ENCODE data around the gene USH1G. TPM values are rescaled to one million over a fixed set of nuclear protein-coding genes. Genes with fewer than 3 reads are reported as not detected.

USH1G gene
- total and polyA plus RNA-seq, 12 donors = 0.40 to 5.0 (median 1.2) TPM

DNA sequence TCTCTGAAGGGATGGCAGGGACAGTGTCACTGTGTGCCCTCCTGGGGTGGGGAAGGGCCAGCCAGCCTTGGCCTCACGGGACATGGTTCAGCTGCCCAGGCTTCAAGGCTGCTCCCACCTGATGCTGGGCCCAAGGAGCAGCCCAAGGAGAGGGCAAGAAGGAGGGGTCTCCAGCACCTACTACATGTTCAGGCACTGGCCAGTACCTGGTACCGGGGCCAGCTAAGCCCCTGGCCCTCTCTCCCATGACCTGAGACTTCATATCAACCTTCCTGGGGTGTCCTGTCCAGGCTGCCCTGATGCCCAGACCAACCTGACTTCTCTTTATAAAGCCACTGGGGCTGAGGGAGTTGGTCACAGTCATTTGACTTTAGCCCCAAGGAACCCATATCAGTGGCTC lies 1.3 kb downstream of the USH1G start:
- intact Hi-C loops (cut with DNase I) = loop anchor here (5.0 kb wide), 1 partner anchor 36 kb away; no protein-coding TSS in a partner anchor
- TF ChIP-seq, protein P1, sequence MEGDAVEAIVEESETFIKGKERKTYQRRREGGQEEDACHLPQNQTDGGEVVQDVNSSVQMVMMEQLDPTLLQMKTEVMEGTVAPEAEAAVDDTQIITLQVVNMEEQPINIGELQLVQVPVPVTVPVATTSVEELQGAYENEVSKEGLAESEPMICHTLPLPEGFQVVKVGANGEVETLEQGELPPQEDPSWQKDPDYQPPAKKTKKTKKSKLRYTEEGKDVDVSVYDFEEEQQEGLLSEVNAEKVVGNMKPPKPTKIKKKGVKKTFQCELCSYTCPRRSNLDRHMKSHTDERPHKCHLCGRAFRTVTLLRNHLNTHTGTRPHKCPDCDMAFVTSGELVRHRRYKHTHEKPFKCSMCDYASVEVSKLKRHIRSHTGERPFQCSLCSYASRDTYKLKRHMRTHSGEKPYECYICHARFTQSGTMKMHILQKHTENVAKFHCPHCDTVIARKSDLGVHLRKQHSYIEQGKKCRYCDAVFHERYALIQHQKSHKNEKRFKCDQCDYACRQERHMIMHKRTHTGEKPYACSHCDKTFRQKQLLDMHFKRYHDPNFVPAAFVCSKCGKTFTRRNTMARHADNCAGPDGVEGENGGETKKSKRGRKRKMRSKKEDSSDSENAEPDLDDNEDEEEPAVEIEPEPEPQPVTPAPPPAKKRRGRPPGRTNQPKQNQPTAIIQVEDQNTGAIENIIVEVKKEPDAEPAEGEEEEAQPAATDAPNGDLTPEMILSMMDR (IDR thresholded peaks at IDR 0.05) = no peak
- no peak for TF ChIP-seq POLR2A (IDR thresholded peaks at IDR 0.05)

DNA sequence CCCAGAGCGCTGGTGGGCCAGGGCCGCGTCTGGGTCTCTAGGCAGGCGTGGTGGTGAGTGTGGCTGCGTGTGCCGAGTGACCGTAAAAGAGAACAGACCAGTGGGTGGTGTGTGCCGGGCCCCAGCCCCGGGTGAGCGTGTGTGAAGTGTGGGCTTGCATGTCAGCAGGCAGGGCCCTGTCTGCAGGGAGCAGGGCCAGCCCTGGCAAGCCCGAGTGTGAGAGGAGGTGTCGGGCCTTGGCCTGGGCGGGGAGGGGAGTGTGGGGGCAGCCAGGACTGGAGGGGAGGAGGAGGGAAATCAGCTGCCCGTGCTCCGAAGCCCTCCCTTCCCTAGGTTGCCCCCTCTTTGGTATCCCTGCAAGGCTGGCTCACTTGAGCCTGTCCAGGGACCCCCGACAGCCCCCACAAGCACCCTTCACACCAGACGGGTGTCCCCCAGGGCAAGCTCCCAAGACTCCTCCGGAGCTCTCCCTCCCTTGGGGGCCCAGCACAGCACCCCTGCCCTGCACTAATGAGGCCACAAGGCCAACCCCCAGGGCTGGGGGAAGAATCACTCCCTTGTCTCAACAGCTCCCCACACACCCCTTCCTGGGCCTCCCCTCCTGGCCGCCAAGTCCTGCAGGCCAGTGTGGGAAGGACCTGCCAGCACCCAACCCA lies 1.9 kb downstream of the USH1G start:
- H3K9me3 ChIP-seq (replicated peaks in 1 of 3) = no peaks in the 10 kb centered on the region
- TF ChIP-seq, protein P1 (IDR thresholded peaks at IDR 0.05) = no peak
- no peak for TF ChIP-seq POLR2A (IDR thresholded peaks at IDR 0.05)
- intact Hi-C loops (cut with DNase I) = loop anchor here (5.0 kb wide), 1 partner anchor 36 kb away; no protein-coding TSS in a partner anchor
- DNase-seq = no peak
- no peaks in the 10 kb centered on the region for H3K36me3 ChIP-seq (replicated peaks in 1 of 2)
- peaks cover 13 to 20% of the 10 kb centered on the region in 2 donors for H3K4me1 ChIP-seq (replicated peaks in 1 of 2)
- H3K27ac ChIP-seq = no peak overlapping the region
- no peak overlapping the region for H3K4me3 ChIP-seq
- 55 to 82% (median 68%) methylated on average over 15 to 19 of the region's 19 CpGs for WGBS, 4 donors
- peaks cover 24% of the 10 kb centered on the region for H3K27me3 ChIP-seq

More for the DNA sequence above, 1.3 kb downstream of the USH1G start:
- WGBS, 4 donors = 82 to 96% (median 84%) methylated on average over 2 of the region's 2 CpGs
- Histone ChIP-seq H3K9me3 (replicated peaks in 1 of 3) (no peaks in the 10 kb centered on the region), H3K4me1 (replicated peaks in 1 of 2) (peaks cover 13 to 20% of the 10 kb centered on the region in 2 donors), H3K27ac (no peak overlapping the region), H3K4me3 (peak overlapping the region in 1 of 4 donors; percentile 65), H3K36me3 (replicated peaks in 1 of 2) (no peaks in the 10 kb centered on the region), H3K27me3 (peaks cover 24% of the 10 kb centered on the region)
- no peak for DNase-seq

DNA sequence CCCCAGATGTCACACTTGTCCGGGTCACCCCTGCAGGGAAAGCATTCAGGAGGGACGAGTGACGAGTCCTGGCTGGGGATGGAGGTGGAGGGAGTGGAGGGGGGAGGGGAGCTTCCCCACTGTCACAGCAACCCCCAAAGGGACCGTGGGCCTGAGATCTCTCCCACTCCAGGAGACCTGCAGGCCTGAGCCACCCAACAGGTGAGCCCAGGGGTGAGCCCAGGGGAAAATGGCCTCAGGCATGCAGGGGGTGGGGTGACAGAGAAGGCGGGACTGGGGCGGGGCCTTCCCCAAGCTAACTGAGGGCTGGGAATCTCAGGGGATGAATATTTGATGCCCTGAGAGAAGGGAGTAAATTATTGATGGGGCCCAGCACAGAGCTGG lies 2.4 kb downstream of the USH1G start:
- no peak for TF ChIP-seq POLR2A (IDR thresholded peaks at IDR 0.05)
- TF ChIP-seq, protein P1 (IDR thresholded peaks at IDR 0.05) = no peak
- Histone ChIP-seq H3K36me3 (replicated peaks in 1 of 2) (no peaks in the 10 kb centered on the region), H3K4me3 (no peak overlapping the region), H3K4me1 (replicated peaks in 1 of 2) (peaks cover 13 to 20% of the 10 kb centered on the region in 2 donors), H3K27ac (no peak overlapping the region), H3K9me3 (replicated peaks in 1 of 3) (no peaks in the 10 kb centered on the region), H3K27me3 (peaks cover 21% of the 10 kb centered on the region)
- WGBS, 4 donors = 66 to 82% (median 71%) methylated on average over 6 of the region's 6 CpGs
- intact Hi-C loops (cut with DNase I) = loop anchor here (5.0 kb wide), 1 partner anchor 37 kb away; no protein-coding TSS in a partner anchor
- no peak for DNase-seq

DNA sequence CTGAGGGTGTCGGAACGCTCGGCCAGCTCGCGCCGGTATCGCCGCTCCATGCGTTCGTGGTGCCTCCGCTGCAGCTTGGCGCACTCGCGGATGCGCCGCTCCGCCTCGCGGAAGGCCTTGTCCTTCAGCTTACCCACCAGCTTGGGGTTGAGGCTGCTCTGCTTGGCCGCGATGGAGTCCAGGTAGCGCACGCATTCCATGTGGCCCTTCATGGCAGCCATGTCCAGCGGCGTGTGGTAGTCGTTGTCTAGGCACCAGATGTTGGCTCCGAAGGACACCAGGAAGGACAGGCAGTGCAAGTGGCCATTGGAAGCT lies 2.8 kb downstream of the USH1G start:
- H3K27me3 ChIP-seq = peaks cover 17% of the 10 kb centered on the region
- peaks cover 13 to 20% of the 10 kb centered on the region in 2 donors for H3K4me1 ChIP-seq (replicated peaks in 1 of 2)
- no peak for DNase-seq
- H3K4me3 ChIP-seq = no peak overlapping the region
- intact Hi-C loops (cut with DNase I) = loop anchor here (5.0 kb wide), 1 partner anchor 37 kb away; no protein-coding TSS in a partner anchor
- WGBS, 4 donors = 84 to 98% (median 88%) methylated on average over 15 to 27 of the region's 27 CpGs
- TF ChIP-seq, protein P1 (IDR thresholded peaks at IDR 0.05) = no peak
- no peak for TF ChIP-seq POLR2A (IDR thresholded peaks at IDR 0.05)
- no peaks in the 10 kb centered on the region for H3K36me3 ChIP-seq (replicated peaks in 1 of 2)
- H3K9me3 ChIP-seq (replicated peaks in 1 of 3) = no peaks in the 10 kb centered on the region
- no peak overlapping the region for H3K27ac ChIP-seq

Measured in adrenal gland (tissue), 12 donors.